ENCODE results near the gene PP2D1. TPM values are rescaled to one million over a fixed set of nuclear protein-coding genes. Genes with fewer than 3 reads are reported as not detected.

Gene PP2D1
- polyA plus RNA-seq, 2 of the 4 experiments (the other 2 are of a cell fraction) = not detected

- ChIA-PET CTCF (interaction anchor here (2.0 kb wide), 1 partner anchor 9 kb away, joined by 8 read pairs; no protein-coding TSS in a partner anchor), POLR2A (no interaction called here)
- WGBS (ENCODE audit: missing lambda C conversion rate) = 2% methylated on average over 4 of the region's 4 CpGs
- DNase-seq (ENCODE audit: low read depth in 1 of 2, low spot score in 1 of 2) (no peak), ATAC-seq (no peak), FAIRE-seq (no peak)
- peak overlapping the region; percentile 67 for H3K4me3 ChIP-seq
- TF ChIP-seq KDM1A (IDR thresholded peaks at IDR 0.05; ENCODE audit: low read depth) (no peak), TP53 (CRISPR knock-in tag; IDR thresholded peaks at IDR 0.05) (no peak), HES2 (IDR thresholded peaks at IDR 0.05) (no peak), MYC (IDR thresholded peaks at IDR 0.05; ENCODE audit: borderline replicate concordance, low read length) (no peak), RFX5 (IDR thresholded peaks at IDR 0.05) (no peak), TFCP2L1 (CRISPR knock-in tag; IDR thresholded peaks at IDR 0.05) (no peak), HEYL (CRISPR knock-in tag; IDR thresholded peaks at IDR 0.05) (no peak), SREBF2 (IDR thresholded peaks at IDR 0.05) (no peak), MAFK (IDR thresholded peaks at IDR 0.05; ENCODE audit: partially characterized antibody) (no peak)
- peak overlapping the region; percentile 93 for H3K4me2 ChIP-seq
- H3K9me3 ChIP-seq = no peaks in the 10 kb centered on the region
- peak overlapping the region; percentile 86 to 96 for H3K27ac ChIP-seq
- H3K4me1 ChIP-seq = peaks cover 26% of the 10 kb centered on the region
Observed at GRCh38 chr3:20039466-20039764, 27.4 kb upstream of the PP2D1 start.

GRCh38 chr3:20038699-20039465, 26.8 kb upstream of the PP2D1 start:
- POLR2A ChIA-PET = no interaction called here
- FAIRE-seq (no peak), DNase-seq (ENCODE audit: low read depth in 1 of 2, low spot score in 1 of 2) (no peak), ATAC-seq (no peak)
- H3K4me2 ChIP-seq = peak overlapping the region; percentile 93
- CTCF ChIA-PET = interaction anchor here (1.0 kb wide), 1 partner anchor 146 kb away, joined by 4 read pairs; no protein-coding TSS in a partner anchor
- no peaks in the 10 kb centered on the region for H3K9me3 ChIP-seq
- 80% methylated on average over 16 of the region's 16 CpGs for WGBS (ENCODE audit: missing lambda C conversion rate)
- H3K4me1 ChIP-seq = peaks cover 25% of the 10 kb centered on the region
- peak overlapping the region; percentile 86 to 96 for H3K27ac ChIP-seq
- TF ChIP-seq EHMT2 (IDR thresholded peaks at IDR 0.05; ENCODE audit: low read depth) (no peak), JUN (IDR thresholded peaks at IDR 0.05) (no peak), NFE2L2 (conservative IDR thresholded peaks at IDR 0.05; ENCODE audit: low read length) (no peak), HEYL (CRISPR knock-in tag; IDR thresholded peaks at IDR 0.05) (no peak), SMC3 (IDR thresholded peaks at IDR 0.05) (no peak), POLR2A (IDR thresholded peaks at IDR 0.05; ENCODE audit: low read length) (no peak), RFX5 (IDR thresholded peaks at IDR 0.05) (no peak), RCOR1 (IDR thresholded peaks at IDR 0.05; ENCODE audit: low read depth, low read length) (no peak), POLR2AphosphoS2 (conservative IDR thresholded peaks at IDR 0.05; ENCODE audit: low read length) (no peak), KDM1A (IDR thresholded peaks at IDR 0.05; ENCODE audit: low read depth) (no peak), MYC (IDR thresholded peaks at IDR 0.05; ENCODE audit: borderline replicate concordance, low read length) (no peak), HDAC2 (IDR thresholded peaks at IDR 0.05) (no peak), NR3C1 (IDR thresholded peaks at IDR 0.05) (no peak), HMGXB4 (CRISPR knock-in tag; IDR thresholded peaks at IDR 0.05; ENCODE audit: borderline replicate concordance) (no peak), ELK1 (IDR thresholded peaks at IDR 0.05; ENCODE audit: low read depth, low read length) (no peak), CTCF (IDR thresholded peaks at IDR 0.05) (no peak), REST (IDR thresholded peaks at IDR 0.05) (no peak), EP300 (IDR thresholded peaks at IDR 0.05) (no peak), HOXA7 (CRISPR knock-in tag; IDR thresholded peaks at IDR 0.05) (no peak)
- H3K4me3 ChIP-seq = peak overlapping the region; percentile 67
